ENCODE data around the gene RAD54L.
"Not testable (repeated sequence)": the region's sequence is repeated elsewhere in the genome, so short reads cannot be mapped to it uniquely, and the experiment has no call there.

DNA sequence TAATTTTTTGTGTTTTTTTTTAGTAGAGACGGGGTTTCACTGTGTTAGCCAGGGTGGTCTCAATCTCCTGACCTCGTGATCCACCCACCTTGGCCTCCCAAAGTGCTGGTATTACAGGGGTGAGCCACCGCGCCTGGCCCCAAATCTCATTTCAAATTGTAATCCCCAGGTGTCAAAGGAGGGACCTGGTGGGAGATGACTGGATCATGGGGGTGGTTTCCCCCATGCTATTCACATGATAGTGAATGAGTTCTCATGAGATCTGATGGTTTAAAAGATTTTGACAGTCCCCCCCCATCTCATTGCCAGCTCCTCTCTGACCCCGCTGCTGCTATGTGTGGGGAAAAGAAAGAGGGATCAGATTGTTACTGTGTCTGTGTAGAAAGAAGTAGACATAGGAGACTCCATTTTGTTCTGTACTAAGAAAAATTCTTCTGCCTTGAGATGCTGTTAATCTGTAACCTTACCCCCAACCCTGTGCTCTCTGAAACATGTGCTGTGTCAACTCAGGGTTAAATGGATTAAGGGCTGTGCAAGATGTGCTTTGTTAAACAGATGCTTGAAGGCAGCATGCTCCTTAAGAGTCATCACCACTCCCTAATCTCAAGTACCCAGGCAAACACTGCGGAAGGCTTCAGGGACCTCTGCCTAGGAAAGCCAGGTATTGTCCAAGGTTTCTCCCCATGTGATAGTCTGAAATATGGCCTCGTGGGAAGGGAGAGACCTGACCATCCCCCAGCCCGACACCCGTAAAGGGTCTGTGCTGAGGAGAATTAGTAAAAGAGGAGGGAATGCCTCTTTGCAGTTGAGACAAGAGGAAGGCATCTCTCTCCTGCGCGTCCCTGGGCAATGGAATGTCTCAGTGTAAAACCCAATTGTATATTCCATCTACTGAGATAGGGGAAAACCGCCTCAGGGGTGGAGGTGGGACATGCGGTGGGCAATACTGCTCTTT lies 72.7 kb downstream of the RAD54L start:
- not testable (repeated sequence) for TF ChIP-seq SUZ12 (IDR thresholded peaks at IDR 0.05; ENCODE audit: extremely low read depth, insufficient read depth, insufficient read length); YY1 (IDR thresholded peaks at IDR 0.05; ENCODE audit: insufficient read depth, insufficient read length); ZNF274 (IDR thresholded peaks at IDR 0.05; ENCODE audit: low read depth, low read length)
